ENCODE results near the gene FAP. TPM values are rescaled to one million over a fixed set of nuclear protein-coding genes. Genes with fewer than 3 reads are reported as not detected.

FAP gene
- total and polyA plus RNA-seq, 9 of the 15 experiments (the other 6 are each of a cell fraction or from before 2014, with no cell fraction given), result not detected

DNA sequence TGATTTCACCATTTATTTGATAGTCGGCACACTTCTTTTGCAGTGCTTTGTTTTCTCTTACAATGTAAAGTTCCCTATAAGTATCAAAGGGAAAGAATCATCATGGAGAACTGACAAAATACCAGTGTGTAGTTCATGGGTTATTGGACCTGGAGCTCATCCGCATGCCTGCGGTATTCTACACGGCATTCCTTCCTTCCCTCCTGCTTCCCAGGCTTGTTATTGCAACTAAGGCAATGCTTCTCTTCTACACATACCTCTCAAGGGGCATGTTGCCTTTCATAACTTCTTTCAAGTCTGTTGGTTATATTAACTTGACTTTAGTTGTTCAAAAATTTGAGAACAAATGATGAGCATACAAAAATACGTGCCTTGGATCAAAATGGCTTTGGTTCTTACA is 24.3 kb upstream of the FAP start:
- H3K9ac ChIP-seq (ENCODE audit: insufficient read depth in 1 of 2, low read depth in 2 of 2, low read length in 2 of 2), result no peak overlapping the region
- intact Hi-C loops (cut with micrococcal nuclease) (no loop called here), in situ Hi-C loops (cut with MboI) (no loop called here)
- no peaks in the 10 kb centered on the region for H3K9me1 ChIP-seq (ENCODE audit: control insufficient read depth, insufficient read depth, low read length)
- no peak overlapping the region for H2AFZ ChIP-seq (ENCODE audit: low read depth, low read length)
- H3K4me1 ChIP-seq (replicated peaks in 1 of 2; ENCODE audit: control insufficient read depth in 2 of 2, insufficient read depth in 2 of 2, low read length in 2 of 2), result no peaks in the 10 kb centered on the region
- DNase-seq (ENCODE audit: extremely low read depth in 1 of 4, low spot score in 3 of 4) (no peak), FAIRE-seq (no peak), ATAC-seq (no peak)
- H3K79me2 ChIP-seq (ENCODE audit: control insufficient read depth, insufficient read depth, low read length), result no peaks in the 10 kb centered on the region
- no peaks in the 10 kb centered on the region for H3K36me3 ChIP-seq (ENCODE audit: control insufficient read depth, insufficient read depth, low read length)
- no peaks in the 10 kb centered on the region for H4K20me1 ChIP-seq (replicated peaks; ENCODE audit: control insufficient read depth, insufficient read depth, low read length)
- no TSS peak for BruUV-seq (replicated peaks)
- ChIA-PET POLR2A (no interaction called here), CTCF (ENCODE audit: low intra/inter-chr PET ratio) (no interaction called here)
- no peak overlapping the region for H3K4me2 ChIP-seq (ENCODE audit: insufficient read depth, low read length)
- H3K27me3 ChIP-seq (ENCODE audit: control insufficient read depth in 2 of 2, insufficient read depth in 2 of 2, low read length in 2 of 2), result no peaks in the 10 kb centered on the region
- WGBS (ENCODE audit: insufficient coverage, low coverage, missing lambda C conversion rate), result 0% methylated on average over 5 of the region's 5 CpGs
- H3K4me3 ChIP-seq, result no peak overlapping the region
- no peaks in the 10 kb centered on the region for H3K9me3 ChIP-seq (replicated peaks; ENCODE audit: control insufficient read depth, insufficient read depth, low read depth, low read length)
- H3K27ac ChIP-seq (ENCODE audit: extremely low read depth, low read depth, low read length), result no peak overlapping the region
- TF ChIP-seq ZNF407 (IDR thresholded peaks at IDR 0.05; ENCODE audit: low read depth) (no peak), TRIM24 (IDR thresholded peaks at IDR 0.05) (no peak), HNRNPK (IDR thresholded peaks at IDR 0.05; ENCODE audit: low read depth, low read length, poor library complexity, severe bottlenecking) (no peak), SREBF2 (CRISPR knock-in tag; IDR thresholded peaks at IDR 0.05) (no peak), XRCC4 (IDR thresholded peaks at IDR 0.05; ENCODE audit: extremely low read depth, insufficient read depth, insufficient read length) (no peak), DIDO1 (tag; IDR thresholded peaks at IDR 0.05; ENCODE audit: low read depth) (no peak), TAF1 (IDR thresholded peaks at IDR 0.05; ENCODE audit: control insufficient read depth, extremely low read depth, insufficient read depth, low read length, severe bottlenecking) (no peak), ZNF408 (CRISPR knock-in tag; IDR thresholded peaks at IDR 0.05; ENCODE audit: low read depth) (no peak), FOS (IDR thresholded peaks at IDR 0.05; ENCODE audit: extremely low read depth, insufficient read length) (no peak), CCAR2 (IDR thresholded peaks at IDR 0.05; ENCODE audit: low read depth, low read length) (no peak), RBBP5 (IDR thresholded peaks at IDR 0.05; ENCODE audit: borderline replicate concordance, insufficient read depth, low read length, poor library complexity, severe bottlenecking) (no peak), PTTG1 (tag; IDR thresholded peaks at IDR 0.05; ENCODE audit: low read depth) (no peak)
- TF ChIP-seq, protein P1, sequence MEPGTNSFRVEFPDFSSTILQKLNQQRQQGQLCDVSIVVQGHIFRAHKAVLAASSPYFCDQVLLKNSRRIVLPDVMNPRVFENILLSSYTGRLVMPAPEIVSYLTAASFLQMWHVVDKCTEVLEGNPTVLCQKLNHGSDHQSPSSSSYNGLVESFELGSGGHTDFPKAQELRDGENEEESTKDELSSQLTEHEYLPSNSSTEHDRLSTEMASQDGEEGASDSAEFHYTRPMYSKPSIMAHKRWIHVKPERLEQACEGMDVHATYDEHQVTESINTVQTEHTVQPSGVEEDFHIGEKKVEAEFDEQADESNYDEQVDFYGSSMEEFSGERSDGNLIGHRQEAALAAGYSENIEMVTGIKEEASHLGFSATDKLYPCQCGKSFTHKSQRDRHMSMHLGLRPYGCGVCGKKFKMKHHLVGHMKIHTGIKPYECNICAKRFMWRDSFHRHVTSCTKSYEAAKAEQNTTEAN (CRISPR knock-in tag; IDR thresholded peaks at IDR 0.05), result no peak

All from K562 (cell line).